Uterus (tissue), 2 donors: ENCODE data around the gene TLN1.

Experiments
- POLR2A ChIP-seq, 2 donors: fragments of 450-650 bp; IDR thresholded peaks; one replicate each; pipeline ENCODE4 v1.6.1; 2016; ENCODE audit warnings: antibody characterized with exemption in 2 of 2, mild to moderate bottlenecking in 1 of 2, moderate library complexity in 1 of 2
- TF ChIP-seq, protein P1 (sequence below), 4 experiments: fragments of 200-600 bp in 2 of 4; fragments of 450-650 bp in 2 of 4; sonication (generic) in 2 of 4; IDR thresholded peaks; one replicate each; pipeline ENCODE4 v1.5.1; 2016 to 2019; ENCODE audit warnings: antibody characterized with exemption in 4 of 4, mild to moderate bottlenecking in 2 of 4, moderate library complexity in 1 of 4

DNA sequence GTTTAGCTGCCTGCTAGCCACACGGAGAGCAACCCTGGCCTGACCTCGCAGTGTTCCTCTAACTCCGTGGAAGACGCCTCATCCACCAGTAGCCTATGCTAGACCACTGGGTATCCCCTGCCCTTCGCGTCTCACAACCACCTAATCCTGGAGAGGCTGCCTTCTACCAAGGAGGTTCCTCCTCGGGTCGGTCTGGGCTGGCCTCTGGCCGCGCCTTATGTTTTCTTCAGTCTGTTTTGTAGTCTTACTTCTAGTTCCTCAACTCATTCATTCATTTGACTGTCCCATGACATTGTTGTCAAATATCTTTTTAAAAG is 40.7 kb downstream of the TLN1 start:
- TF ChIP-seq, protein P1, sequence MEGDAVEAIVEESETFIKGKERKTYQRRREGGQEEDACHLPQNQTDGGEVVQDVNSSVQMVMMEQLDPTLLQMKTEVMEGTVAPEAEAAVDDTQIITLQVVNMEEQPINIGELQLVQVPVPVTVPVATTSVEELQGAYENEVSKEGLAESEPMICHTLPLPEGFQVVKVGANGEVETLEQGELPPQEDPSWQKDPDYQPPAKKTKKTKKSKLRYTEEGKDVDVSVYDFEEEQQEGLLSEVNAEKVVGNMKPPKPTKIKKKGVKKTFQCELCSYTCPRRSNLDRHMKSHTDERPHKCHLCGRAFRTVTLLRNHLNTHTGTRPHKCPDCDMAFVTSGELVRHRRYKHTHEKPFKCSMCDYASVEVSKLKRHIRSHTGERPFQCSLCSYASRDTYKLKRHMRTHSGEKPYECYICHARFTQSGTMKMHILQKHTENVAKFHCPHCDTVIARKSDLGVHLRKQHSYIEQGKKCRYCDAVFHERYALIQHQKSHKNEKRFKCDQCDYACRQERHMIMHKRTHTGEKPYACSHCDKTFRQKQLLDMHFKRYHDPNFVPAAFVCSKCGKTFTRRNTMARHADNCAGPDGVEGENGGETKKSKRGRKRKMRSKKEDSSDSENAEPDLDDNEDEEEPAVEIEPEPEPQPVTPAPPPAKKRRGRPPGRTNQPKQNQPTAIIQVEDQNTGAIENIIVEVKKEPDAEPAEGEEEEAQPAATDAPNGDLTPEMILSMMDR (IDR thresholded peaks at IDR 0.05) = no peak
- TF ChIP-seq POLR2A (IDR thresholded peaks at IDR 0.05) = no peak
